ENCODE measurements around the gene PLEKHA3.
"Not testable (repeated sequence)": the region's sequence is repeated elsewhere in the genome, so short reads cannot be mapped to it uniquely, and the experiment has no call there.

Gene PLEKHA3

DNA sequence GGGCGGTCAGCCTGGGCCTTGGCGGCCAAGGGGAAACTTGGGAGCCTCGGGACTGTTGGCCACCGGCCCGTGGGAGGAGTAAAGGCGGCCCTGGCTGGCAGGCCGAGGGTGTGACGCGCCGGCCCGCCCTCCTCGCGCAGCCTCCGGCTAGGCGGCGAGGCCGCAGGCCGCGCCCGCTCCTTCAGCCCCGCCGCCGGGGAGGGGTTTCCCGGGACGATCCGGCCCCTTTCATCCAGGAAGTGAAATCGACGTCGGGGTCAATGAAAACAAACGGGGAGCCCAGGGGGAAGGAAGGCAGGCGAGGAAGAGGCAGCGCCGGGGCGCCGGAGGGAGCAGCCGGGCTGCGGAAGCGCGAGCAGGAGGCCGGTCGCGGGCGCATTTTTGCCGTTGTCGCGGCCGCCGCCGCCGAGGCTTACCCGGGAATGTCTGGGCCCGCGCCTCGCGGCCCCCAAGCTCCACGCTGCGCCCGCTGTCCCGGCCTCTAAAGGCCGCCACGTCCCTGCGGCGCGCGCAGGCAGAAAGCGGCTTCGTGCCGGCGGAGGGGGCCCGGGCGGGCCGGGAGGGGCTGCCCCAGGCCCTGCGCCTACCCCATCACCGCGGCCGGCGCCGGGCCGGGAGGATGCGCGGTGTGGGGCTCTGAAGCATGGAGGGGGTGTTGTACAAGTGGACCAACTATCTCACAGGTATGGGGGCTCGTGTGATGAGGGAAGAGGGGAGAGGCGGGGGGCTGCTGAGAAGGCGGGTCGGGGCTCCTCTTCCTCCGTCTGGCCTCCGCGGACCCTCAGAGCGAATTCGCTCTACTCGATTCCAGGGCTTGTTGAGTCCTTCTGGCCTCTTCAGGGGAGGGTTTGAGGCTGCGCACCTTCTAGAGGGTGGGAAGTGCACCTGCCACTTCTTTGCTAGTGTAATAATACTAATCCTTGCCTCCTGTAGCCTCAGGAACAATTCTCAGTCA, at the start of gene PLEKHA3:
TSS of gene PLEKHA3 (plus strand) at position 231 of the 955 bp plus-strand sequence. CDS start at position 644, 413 bp downstream.
- peak; percentile 97 for DNase-seq (ENCODE audit: low spot score)

DNA sequence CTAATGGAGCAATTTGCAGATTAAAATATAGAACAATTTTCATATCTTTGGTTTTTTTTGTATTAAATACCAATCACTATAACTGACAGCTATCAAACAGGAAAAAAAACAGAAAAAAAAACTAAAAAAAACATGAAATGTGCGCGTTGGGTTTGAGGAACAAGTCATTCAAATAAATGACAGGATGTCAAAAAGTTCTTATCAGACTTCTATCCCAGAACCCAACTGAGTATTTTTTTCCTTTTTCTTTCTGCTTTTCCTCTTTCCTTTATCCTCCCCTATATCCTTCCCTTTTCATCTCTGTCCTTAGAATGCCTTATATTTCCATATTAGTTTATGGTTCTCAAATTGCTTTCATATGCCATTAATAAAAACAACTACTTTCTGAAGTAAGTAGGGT, 43.6 kb upstream of the PLEKHA3 start:
- DNase-seq (ENCODE audit: low spot score), result no peak

DNA sequence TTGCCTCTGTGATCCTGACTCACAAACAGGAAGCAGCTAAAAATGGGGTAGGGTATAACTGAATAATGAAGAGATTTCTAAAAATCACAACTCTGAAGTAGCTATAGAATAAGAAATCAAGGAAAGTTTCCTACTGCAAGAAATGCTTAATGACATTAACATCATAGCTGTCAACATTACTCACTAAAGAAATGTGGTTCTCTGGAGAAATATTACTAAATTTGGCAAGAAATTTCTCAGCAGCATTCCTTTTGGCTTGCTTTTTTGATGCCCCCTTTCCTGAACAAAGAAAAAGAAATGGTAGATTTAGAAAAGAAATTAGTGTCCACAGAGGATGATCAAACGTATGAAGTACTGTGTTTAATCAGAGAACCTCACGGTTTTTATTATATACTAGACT, 38.8 kb upstream of the PLEKHA3 start:
- no peak for DNase-seq (ENCODE audit: low spot score)

DNA sequence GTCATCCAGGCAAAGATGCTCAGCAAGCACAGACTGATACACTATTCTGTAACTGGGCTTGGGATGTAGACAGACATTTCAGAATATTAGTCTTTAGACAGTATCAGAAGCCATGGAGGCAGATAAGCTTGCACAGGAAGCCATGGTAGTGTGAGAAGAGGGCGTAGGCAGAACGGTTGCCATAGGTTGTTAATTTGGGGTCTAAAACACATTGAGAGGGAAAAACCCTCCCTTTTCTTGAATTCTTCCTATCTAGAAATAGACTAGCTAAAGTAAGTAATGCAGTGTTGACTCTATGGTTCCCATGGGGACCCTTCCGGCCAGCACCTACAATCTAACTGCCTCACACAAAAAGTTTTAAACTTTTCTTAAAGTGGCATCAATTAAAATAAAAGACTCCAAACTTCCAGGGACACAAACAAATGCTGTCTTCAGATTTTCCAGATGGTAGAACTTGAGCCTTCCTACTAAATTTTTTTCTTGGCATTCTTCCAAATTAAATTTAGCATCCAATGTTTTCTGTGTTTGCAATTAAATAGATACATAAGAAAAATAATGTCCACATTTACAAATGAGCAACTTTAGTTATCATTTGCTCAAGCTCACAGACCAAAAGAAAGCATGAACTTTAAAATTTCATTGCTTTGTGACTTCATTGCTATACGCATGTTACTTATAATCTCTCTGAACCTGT, 31.1 kb upstream of the PLEKHA3 start:
- DNase-seq (ENCODE audit: low spot score), result no peak

DNA sequence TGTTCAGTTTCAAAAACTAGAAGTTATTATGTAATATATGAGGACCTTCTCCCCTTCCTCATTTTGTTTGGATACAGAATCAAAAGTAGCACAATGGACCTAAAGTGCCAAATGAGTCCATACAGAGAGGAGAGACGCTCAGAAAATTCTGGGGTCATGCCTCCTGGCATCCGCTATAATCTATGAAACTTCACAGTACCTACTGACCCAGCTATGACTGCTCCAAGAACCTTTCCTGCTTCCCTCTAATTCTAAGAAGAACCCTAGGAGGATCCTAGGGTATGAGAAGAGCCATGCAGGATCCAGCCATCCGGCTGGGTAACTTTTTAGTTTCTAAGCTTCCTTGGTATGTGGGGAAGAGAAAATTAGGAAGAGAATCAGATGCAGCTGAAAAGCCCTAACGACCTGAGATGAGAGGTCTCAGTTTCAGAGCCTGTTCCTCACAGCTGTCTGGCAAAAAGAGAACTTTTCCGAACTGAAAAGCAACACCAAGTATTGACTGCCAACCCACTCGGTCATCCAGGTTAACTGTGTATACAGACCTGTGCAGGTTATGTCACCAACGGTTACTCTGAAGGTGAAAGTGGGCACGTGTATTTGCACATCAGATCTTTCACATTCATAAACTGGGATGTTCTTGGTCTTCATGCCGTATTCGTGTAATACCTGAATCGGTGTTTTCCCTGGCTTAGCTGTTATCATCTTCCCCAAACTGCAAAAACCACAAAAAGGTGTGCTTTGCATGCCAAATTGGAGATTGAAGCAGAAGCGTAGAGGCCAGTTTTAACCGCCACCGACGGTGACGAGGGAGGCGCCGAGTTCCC, 30.3 kb upstream of the PLEKHA3 start:
- DNase-seq (ENCODE audit: low spot score), result peak; percentile 11

DNA sequence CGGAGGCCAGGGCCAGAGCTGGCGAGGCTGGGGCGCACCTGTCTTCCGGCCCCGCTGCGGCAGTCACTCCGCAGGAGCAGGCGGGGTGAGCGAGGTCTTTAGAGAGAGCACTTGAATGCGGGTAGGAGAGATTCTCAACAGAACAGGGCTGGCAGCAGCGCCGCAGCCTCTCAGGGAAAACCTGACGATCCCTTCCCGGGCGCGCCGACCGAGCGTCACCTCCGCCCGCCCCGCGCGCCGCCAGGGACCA, 29.8 kb upstream of the PLEKHA3 start:
- DNase-seq (ENCODE audit: low spot score), result no peak

DNA sequence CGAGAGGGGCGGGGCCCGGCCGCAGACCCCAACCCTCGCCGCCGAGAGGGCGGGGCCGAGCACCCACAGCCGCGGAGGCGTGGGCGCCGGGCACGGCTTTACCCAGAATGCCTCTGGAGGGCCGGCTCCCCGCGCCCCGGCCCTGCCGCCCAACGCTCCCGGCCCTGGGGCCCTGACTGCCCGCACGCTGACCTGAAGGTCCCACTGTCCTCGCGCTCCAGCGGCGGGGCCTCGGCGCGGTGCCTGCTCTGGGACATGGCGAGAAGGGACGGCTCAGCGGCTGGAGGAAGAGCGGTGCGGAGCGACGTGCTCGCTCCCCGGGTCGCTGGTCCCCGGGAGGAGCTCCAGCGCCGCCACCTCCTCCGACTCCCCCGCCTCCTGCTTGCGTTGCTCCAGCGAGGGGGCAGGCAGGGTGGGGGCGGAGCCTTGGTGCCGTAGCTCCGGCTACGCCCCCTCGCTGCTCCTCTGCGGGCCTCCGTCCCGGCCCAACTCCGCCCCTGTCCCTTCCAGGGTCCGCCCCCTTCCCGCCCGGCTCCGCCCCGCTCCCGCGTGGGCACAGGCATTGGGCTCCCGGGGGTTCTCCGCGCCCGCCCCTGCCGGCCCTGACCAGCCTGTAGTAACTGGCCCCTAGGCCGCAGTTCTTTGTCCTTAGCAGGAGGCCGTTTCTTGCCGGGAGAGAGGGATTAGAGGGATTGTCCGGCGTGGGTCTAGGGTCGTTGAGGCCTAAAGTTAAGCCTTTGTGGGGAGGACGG, 29.3 kb upstream of the PLEKHA3 start, which contains the start of the genes PJVK and PRKRA:
TSS of gene PJVK (plus strand) at position 605 of the 752 bp plus-strand sequence. CDS start 2,032 bp downstream, outside the sequence.
TSS of gene PRKRA (minus strand) at position 402 of the 752 bp plus-strand sequence. CDS start at position 257, 145 bp downstream.
- peak; percentile 99 for DNase-seq (ENCODE audit: low spot score)

DNA sequence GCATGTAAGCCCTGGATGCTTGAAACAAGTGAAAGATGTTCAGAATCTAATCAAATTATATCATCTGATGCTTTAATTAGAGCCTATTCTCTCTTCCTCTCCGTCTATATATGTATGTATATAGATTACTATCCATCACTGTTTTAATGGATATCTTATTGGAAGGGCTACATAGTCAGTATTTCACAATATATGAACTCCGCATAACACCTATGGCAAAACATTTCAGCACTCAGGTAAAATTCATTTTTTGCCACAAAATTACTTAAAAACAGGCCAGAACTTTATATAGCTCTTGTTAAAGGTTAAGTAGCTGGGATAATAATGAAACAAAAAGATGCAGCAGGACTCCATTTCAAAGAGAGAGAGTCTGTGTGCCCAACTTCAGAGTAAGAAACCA, 27.9 kb upstream of the PLEKHA3 start:
- no peak for DNase-seq (ENCODE audit: low spot score)

DNA sequence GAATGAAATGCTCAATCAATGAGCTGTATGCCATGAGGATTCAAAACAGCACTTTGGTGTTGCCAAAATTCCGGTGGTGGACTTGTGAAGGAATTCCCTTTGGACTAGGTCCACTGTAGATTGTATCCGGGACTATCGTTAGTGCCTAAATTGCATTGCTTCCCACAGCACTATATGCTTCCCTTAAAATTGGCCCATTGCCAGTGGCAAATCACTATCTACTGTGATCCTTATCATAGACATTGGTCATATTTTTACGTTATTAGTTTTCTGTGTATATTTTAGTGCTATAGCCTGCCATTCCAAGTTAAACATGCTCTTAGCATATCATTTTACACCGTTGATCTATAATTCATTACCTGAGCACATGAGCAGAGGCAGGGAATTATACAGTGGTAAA, 27.4 kb upstream of the PLEKHA3 start:
- no peak for DNase-seq (ENCODE audit: low spot score)

DNA sequence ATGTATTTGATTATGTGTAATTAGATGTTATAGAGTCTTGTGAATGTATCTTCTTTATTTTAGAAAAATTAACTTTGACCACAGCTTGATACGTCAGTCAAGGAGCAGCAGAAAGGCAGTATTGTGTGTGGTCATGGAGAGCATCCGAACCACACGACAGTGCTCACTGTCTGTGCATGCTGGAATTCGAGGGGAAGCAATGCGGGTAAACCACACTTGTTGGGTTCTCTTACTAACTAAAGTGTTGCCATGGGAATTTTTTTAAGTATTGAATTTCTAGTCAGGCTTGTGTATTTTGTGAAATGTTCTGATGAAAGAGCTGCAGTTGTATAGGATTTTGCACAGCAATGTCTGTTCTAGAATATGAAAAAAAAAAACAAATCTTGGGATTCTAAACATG, 24.3 kb upstream of the PLEKHA3 start:
- DNase-seq (ENCODE audit: low spot score), result no peak

DNA sequence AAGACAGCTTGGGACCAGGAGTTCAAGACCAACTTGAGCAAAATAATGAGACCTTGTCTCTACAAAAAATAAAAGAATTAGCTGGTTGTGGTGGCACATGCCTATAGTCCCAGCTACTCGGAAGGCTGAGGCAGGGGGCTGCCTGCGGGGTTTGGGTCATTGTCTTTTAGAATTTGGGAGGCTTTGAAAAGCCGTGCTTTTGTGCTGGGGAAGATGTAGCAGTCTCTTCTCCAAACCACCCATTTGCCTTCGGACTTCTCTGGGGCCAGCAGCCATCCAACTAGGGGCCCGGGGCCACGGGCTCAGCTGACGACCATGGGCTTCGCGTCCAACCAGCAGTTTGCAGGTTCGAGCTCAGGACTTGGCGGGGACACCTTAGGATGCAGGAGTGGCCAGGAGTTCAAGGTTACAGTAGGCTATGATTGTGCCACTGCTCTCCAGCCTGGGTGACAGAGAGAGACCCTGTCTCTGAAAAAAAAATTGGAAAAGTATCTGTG, 22.8 kb upstream of the PLEKHA3 start:
- no peak for DNase-seq (ENCODE audit: low spot score)

DNA sequence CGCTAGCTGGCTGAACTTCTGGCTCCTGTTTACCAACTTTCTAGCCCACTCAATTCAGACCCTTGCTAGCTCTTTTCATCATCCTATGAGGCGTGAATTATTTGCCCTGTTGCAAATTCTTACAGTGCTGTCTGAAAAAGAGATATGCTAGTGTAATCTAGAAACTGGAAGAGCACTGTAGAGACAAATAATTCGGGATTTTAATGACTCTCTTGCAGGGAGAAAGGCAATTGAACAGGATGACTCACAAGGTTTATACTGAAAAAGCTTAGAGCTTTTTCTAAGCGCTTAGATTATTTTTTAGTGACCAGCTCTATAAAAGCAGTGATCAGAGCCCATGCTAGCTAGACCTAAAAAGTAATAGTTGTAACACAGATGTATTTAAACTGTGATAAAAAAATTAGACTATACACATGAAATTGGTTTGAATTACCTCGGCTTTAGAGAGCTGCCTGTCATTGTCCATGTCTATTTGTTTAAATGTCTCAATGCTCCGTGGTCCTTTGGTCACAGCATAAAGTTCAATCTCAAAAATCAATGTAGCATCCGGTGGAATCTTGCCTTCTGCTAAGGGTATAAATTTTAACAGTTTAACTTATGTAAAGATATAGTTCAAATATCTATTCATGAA, 10.9 kb upstream of the PLEKHA3 start:
- DNase-seq (ENCODE audit: low spot score), result no peak

DNA sequence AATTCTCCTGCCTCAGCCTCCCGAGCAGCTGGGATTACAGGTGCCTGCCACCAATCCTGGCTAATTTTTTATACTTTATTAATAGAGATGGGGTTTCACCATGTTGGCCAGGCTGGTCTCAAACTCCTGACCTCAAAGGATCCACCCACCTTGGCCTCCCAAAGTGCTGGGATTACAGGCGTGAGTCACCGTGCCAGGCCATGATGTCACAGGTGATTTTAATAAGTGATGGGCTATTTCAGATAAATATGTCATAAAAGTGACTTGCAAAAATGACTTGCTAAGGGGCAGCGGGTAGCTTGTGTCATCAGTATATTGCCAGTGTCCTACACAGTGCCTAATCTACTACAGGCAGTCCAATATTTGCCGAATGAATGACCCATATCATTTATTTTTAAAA, 8.9 kb upstream of the PLEKHA3 start:
- DNase-seq (ENCODE audit: low spot score), result not testable (repeated sequence)

DNA sequence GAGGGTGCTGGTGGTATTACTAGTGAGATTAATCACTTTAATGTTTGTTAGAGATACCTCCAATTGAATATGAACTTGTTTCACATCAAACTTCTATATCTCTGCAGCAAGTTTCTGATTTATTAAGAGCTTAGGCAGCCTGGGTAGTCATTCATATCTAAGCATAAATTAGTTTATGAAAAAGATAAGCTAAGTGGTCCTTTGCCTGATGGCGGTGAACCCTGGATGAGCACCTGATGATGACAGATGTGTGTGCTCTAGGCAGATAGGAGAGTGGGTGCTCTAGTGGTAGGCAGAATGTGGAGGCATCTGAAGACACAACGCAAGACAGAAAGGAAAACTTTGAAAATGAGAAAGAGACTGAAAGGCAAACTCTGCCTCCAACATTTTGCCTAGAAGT, 6.9 kb upstream of the PLEKHA3 start:
- no peak for DNase-seq (ENCODE audit: low spot score)

DNA sequence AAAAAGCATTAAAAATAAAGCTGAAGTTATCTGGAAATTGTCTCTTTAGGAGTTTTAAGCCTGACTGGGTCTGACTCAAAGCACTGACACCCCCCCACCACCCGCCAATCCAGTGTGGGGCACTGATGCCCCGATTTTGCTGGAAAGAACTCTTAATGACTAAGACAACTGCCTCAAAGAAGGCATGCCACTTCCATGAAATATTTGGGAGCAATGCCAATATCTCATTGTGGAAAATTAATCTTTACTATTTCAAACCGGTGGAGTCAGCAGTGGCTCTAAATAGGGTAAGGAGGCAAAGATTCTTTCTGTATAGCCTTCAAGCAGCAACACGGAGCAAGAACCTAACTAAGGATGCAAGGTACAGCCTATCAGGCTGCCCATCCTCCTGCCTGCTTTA, 6.3 kb upstream of the PLEKHA3 start:
- no peak for DNase-seq (ENCODE audit: low spot score)

DNA sequence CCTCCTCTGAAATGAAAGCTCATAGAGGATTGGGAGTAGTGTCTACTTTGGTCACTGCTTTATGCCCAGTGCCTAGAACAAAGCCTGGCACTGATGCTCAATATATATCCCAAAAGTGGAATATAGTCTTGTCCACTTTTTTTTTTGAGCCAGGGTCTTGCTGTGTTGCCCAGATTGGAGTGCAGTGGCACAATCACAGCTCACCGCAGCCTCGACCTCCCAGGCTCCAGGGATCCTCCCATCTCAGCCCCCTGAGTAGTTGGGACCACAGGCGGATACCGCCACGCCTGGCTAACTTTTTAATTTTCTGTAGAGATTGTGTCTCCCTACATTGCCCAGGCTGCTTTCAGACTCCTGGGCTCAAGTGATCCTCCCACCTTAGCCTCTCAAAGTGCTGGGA, 5.7 kb upstream of the PLEKHA3 start:
- no peak for DNase-seq (ENCODE audit: low spot score)

DNA sequence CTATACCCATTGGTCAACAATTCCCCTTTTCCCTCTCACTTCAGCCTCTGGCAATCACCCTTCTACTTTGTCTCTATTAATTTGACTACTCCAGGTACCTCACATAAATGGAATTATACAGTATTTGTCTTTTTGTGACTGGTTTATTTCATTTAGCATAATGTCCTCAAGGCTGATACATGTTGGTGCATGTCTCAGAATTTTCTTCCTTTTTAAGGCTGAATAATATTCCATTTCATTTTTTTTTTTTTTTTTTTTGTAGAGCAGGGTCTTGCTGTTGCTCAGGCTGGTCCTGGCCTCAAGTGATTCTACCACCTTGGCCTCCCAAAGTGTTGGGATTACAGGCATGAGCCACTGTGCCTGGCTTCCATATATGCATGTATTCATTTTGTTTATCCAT, 3.8 kb upstream of the PLEKHA3 start:
- DNase-seq (ENCODE audit: low spot score), result no peak

DNA sequence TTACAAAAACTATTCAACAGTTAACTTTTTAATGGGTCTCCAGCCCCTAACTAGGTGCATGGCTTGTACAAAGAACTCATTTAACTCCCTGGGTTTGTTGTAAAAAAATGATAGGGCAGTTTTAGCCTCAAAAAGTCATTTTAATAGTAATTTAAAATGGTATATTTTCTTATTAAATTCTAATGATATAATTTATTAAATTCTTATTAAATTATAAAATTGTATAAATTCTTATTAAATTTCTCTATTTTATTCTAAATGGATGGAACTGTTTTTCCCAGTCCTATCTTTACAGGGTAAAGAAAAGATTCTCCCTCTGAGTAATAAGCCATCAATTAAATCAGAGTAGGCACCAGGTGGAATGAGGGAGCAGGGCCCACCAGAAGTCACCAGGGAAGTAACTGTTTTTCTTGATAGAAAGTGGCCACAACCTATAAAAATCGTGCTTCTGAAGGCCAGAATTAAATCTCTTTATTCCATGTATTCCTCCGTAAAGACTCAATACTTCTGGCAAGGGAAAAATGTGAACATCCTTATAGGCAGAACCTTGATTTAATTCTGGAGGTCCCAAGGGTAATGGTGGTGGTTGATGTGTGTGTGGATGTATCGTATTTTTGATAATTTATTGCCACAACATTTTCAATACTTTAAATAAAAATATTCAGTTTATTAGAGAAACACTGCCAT, 2.7 kb upstream of the PLEKHA3 start:
- no peak for DNase-seq (ENCODE audit: low spot score)

DNA sequence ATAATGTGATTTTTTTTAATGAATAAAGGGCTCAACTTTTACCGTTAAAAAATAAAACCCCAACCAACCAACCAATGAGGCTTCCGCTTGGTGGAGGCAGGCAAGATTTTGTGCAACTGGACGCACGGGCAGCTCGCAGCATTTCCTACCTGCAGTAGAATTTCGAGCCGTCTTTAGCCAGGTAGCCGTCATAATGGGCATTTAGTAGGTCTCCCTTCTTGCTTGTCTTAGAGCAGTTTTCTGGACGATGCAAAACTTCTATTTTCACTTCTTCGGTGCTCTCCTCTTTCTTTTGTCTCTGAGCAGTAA, 2.2 kb upstream of the PLEKHA3 start:
- DNase-seq (ENCODE audit: low spot score), result peak; percentile 25

DNA sequence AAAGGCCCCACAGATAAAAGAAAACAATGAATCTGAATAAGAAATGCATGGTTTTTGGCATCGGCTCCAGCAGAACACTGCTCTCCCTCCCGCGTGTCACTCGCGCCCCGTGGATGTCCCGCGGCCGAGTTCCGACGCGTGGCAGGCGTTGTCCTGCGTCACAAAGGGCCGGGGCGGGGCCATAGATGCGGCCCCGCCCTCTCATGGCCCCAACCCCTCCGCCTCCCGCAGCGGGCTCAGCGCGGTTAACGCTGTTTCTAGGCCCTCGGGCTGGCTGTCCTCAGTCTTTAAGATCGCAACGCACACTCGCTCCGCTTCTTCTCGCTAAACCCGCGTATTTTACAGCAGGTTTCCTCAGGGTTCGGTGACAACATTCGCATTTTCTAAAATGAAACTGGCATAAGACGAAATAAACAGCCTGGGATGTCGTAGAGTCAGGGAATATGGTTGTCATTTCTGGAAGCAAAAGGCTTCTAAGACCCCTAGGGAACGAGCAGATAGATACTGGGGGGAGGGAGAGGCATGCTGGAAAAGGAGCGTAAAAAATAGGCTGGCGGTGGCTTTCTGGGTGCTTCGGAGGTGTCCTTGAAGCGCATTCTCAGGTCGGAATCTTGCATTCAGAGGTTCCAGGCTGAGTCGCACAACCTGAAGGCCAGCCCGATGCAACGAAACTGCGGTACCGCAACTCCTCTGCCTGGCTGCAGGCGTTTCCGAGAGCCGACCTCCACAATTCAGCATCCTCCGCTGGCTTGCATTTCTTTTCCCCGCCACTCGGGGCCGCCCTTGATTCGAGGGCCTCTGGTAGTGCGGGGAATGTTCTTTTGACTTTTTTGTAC, 1.6 kb upstream of the PLEKHA3 start, which contains the start of gene FKBP7:
TSS of gene FKBP7 (minus strand) at position 162 of the 836 bp plus-strand sequence. CDS start at position 61, 101 bp downstream.
- DNase-seq (ENCODE audit: low spot score), result peak; percentile 88
